GM19455 (cell line): ENCODE results near the gene TP63.

ENCODE experiments used
- ATAC-seq: cut with Tn5 transposase; IDR thresholded peaks from one replicate; pipeline ENCODE4 v1.9.1; 2021; ENCODE audit not compliant: unreplicated experiment

The TP63 gene

DNA sequence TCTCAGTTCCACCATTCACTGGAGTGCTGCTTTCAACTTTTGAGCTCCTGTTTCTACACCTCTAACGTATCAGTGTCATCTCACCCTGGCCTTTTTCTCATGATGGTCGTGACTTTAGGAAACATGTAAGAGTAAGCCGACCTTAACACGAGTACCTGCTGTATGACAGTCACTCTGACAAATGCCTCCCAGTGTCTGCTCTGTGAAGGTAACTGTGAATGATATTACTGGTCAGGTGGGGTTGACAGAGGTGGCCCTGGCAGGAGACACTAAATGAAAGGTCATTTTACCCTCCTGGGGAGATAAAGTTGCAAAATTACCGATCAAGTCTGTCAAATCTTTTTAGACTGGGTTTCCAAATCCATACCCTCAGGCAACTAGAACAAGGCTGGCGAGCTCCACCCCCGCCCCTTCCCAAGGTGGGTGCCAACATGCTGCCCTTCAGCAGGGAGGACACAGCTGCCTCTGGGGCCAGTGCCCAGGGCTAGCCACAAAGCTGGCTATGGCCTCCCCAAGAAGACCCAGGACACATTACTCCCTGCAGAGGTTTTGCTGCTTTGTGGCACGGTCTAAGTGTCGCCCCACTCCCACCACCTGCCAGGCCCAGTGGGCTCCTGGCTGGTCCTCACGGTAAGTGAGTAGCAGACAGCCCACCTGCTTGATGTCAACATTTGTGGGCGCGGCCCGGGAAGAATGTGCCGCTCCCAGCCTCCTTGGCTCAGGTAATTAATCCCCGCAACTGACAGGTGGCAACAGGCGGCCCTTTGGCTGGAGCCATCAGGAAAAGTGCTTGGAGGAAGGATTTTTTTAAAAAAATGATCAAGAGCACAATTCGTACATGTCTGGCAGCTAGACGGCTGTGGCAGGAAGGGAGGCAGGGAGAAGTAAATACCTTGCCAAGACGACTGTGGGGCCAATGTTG is 211.8 kb downstream of the TP63 start:
- no peak for ATAC-seq

DNA sequence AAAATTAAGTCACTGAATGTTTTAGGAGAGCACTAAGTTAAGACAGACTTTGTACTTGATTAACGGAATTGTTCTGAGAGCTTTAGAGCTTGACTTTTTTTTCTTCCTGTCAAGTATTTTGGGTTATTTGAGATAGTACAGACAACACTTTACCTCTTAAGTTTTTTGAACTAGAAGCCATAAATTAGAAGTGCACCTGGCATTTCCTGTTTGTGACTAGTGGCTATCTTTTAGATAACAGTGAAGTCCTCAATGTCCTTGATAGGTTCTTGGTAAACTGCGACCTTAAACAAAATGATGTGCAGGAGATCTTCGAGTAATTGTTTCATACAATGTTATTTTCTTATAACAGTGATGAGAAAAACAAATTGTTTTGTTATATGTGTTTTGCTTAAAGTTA is 213.9 kb downstream of the TP63 start:
- no peak for ATAC-seq

DNA sequence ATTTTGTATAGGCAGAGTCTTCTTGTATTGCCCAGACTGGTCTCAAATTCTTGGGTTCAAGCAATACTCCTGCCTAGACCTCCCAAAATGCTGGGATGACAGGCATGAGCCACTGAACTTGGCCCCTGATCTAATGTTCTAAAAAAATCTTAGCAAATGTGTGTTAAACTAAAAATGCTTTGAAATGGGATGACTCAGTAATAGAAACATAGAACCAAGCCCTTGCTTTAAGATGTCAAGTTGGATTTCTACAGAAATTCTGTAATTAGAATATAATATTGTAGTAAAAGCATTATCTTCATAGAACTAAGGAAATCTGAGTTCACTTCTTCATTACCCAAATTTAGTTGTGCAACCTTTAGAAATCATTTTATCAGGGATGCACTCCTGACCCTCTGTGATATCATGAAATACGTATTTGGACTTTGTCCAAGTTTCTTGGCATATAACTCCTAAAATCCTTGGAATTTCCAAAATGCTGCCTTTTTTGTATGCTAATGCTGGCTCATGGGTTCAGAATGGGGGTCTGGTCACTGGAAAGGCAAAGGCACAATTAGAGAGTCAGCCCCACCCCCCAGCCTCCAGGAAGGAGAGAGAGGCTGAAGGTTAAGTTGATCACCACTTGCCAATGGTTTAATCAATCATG is 217.3 kb downstream of the TP63 start:
- ATAC-seq = no peak

DNA sequence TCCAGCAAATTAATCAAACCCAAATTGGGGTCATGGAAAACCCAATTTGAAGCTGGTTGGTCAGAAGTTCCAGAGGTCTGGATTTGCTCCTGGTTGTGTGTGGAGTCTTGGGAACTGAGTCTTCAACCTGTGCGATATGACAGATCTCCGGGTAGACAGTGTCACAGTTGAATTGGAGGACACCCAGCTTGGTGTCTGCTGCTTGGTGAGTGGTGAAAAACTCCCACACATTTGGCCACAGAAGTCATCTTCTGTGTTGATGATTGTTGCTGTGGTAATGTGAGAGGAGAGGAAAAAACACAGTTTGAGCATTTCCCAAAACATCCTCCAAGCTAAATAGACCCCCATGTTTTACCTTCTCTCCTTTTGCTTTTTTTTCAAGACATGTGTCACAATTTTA is 218.1 kb downstream of the TP63 start:
- no peak for ATAC-seq

DNA sequence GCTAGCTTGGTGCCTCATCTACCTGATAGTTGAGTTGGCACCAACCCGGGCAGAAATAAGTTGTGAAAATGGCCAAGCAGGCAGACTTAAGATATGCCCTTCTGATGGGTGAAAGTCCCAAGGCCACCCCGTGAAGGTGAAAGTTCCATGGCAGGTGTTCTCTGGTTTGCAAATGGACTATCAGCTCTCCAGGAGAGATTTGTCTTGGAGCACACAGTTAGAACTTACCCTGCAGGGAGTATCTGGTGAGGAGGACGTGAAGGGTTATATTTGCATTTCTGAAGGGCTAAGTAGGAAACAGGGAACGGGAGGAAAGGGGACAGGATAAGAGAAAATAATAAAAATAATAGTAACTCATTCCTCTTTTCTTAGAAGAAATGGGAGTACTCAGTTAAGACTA is 220.5 kb downstream of the TP63 start:
- no peak for ATAC-seq

DNA sequence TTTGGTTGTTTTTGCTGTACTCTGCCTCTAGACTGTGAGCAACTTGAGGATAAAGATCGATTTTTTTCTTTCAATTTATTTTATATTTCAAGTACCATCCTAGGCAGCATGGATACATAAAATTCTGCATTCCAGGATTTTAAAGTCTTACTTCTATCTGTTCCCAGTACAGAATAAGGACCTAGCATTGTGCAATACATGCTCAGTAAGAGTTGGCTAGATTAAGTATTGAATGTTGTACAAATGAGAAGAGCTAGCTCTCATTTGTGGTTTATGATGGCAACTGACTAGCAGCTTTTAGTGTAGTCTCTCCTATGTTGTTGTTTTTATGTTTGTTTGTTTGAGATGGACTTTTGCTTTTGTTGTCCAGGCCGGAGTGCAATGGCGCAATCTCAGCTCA is 222.7 kb downstream of the TP63 start:
- ATAC-seq = no peak

DNA sequence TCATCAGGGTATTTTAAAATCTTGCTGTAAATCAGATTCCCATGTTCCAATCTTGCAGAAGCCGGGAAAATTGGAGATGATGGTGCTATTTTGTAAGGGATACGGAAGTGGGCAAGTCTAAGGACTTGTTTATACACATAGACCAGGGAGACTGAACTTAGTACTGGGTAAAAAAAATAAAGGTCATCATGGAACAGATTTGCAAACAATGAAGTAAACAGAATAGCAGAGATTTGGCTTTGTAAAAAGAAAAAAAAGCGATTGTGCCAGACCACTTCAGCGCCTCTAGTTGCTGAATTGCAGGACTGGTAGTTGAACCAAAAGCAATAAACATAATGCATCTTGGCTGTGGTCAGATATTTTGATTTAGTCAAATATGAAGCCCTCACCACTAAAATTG is 229.1 kb downstream of the TP63 start:
- ATAC-seq = no peak

DNA sequence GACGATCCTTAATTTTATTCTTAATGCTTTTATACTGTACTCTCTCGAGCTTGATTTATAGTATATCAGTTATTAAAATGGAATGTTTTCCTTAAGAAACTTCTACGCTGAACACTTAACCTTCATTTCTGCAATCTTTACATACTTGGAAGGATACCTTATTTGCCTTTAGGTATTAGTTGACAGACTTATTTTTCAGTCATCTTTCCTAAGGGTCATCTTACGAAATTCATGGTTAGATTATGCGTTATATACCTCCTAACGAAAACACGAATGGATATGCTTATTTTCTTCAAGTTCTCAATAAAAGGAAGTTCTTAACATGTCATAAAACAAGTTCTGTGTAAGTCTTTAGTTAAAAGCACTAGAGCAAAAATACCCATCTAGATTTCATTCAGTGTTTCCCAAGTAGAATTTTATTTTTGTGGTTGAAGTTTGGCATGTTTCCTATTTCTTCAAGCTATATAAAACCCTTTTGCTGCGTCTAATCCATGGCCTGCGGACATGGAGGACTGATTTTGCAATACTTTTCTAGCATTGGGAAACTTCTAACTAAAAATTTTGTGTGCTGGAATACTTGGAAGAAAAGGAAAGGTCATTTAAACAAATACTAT is 231.3 kb downstream of the TP63 start:
- no peak for ATAC-seq

DNA sequence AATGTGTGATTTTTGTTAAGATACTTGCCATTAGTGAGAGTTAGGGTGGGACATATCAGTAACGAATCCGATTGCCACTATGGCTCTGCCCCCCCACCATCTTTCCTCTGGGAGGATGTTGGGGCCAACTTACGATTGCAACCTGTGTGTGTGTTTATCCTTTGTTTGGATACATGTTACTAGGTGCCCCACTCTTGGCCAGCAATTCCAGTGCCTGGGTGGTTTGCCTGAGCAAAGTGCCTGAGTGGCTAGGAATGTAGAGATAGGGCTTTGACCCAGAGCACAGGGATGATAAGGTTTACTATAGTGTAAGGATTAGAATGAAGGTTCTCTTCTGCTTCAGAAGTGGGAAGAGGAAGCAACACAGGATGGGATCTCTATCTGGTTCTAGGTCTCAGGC is 231.8 kb downstream of the TP63 start:
- ATAC-seq = no peak

DNA sequence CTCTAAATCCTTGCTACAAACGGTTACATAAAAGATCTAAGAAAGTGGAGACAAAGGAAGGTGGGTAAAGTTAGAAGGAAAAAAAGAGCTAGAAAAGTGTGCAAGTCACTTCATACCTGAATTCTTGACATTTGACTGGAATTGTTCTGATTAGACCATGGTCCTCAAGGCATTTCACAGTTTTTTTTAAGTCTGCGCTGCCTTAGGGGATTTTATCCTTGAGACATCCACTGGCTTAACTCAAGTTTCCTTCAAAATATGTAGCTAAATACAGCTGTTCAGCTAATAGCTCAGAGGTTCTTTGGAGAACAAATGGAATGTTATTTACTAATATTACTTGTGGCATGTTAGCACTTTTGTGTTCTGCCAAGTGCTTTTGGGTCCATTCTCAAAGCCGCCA is 236.9 kb downstream of the TP63 start:
- no peak for ATAC-seq

DNA sequence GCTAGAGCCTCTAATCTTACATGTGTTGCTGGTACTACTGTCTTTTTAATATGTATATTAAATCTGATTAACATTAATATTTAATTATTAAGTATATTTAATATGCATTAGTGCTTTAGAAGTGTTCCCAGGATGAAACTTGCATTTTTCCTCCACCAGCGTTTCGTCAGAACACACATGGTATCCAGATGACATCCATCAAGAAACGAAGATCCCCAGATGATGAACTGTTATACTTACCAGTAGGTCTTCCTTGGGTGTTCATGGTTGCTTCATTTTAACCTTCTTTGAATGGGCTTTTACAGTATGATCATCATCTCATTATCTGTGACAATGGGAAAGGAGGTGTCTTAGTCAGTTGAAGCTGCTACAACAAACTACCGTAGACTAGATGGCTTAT is 238.0 kb downstream of the TP63 start:
- ATAC-seq = no peak

DNA sequence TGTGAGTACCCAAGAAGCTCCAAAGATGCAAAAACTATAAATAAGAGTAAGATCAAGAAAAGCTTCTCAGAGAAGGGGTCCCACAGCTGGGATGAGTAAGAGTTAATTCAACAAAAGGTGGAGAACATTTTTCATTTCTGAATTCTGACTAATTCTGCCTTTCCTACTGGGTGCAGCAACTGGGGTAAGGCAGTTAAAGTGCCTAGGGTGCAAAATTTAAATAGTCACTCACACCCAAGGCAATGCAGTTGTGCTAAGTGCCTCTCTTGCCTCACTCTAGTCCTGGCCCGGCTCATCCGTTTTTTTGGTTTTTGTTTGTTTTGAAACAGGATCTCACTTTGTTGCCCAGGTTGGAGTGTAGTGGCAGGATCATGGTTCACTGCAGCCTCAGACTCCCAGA is 240.2 kb downstream of the TP63 start:
- no peak for ATAC-seq

DNA sequence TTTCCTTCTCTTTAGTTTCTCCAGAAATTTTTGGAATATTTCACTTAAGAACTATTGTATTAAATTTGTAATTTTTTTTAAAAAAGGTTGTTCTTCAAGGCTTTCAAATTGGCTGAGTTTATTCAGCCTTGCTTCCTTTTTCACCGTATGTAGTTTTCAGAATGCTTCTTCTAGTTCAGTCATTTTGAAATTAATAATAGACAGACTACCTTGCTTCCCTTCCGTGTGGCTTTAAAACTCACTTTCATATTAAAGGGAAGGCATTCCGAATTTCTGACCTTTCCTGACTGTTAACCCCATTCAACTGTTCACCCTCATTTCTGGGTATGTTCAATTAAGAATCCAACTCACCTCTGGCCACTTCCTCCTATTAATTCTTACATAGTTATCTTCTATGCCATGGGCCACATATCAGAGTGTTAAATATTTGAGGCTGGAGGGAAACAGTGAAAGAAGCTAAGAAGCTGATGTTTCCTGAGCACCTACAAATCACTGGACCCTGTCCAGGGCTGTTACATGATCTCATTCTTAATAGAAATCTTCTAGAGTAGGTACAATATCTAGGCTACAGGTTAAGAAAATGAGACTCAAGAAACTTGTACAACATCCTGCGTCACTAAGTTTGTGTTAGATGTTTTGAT is 252.0 kb downstream of the TP63 start:
- ATAC-seq = no peak

DNA sequence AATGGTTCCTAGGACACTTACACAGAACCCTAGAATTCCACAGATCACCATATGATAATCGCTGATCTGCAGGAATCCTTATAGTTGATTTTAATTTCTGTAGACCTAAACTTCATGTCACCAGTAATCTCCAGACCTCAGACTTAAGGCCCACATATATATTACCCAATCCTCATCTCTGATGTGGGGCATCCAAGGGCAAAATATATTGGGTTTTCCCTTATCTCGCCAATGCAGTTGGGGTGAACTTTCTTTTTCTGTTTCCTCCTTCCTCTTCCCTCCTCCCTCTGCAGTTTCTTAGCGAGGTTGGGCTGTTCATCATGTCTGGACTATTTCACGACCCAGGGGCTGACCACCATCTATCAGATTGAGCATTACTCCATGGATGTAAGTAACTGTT is 259.3 kb downstream of the TP63 start:
- ATAC-seq = no peak

DNA sequence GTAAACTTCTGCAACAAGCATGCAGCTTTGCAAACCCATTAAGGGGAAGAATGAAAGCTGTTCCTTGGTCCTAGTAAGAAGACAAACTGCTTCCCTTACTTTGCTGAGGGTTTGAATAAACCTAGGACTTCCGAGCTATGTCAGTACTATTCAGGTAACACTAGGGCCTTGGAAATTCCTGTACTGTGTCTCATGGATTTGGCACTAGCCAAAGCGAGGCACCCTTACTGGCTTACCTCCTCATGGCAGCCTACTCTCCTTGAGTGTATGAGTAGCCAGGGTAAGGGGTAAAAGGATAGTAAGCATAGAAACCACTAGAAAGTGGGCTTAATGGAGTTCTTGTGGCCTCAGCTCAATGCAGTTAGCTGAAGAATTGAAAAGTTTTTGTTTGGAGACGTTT is 265.3 kb downstream of the TP63 start:
- ATAC-seq = no peak

DNA sequence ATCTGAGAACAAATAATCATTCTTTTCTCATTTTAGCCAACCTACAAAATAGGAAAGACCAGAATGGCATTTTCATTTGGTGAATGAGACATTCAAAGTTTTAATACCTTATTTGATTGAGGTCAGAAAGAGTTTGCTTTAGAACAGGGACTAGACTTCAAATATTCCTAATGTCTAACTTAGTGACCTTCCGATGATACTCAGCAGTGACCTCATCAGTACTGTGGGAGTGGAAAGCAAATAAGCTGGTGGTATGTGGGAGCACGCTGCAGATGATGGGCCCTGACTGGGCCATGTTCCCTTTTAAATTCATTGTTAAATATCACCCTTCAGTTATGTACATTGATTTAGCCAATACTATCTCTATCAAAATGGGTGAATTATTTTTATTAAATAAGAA is 266.2 kb downstream of the TP63 start:
- no peak for ATAC-seq

DNA sequence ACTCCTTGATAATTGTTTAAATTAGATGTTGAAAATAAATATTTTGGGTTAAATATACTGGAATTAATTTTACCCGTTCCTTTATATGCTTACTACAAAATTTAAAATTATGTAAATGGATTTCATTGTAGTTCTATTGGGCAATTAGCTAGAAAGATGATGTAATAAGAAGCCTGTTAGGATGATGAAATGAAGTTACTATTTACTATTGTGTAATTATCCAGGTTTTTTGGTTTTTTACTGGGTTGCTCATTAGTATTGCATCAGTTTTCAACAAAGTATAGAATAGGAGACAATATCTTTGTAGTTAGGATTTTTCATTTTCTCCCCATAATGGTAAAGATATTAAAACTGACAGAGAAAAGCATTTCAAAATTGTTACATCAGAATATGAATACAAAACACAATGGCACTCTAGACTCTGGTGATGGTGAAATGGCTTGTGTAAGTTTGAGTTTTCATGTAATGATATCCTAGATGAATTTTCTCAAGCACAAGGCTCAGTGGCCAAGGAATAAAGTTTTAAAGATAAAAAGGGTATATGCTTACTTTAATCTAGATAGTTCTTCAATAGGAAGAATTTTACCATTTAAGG is 267.5 kb downstream of the TP63 start:
- no peak for ATAC-seq

DNA sequence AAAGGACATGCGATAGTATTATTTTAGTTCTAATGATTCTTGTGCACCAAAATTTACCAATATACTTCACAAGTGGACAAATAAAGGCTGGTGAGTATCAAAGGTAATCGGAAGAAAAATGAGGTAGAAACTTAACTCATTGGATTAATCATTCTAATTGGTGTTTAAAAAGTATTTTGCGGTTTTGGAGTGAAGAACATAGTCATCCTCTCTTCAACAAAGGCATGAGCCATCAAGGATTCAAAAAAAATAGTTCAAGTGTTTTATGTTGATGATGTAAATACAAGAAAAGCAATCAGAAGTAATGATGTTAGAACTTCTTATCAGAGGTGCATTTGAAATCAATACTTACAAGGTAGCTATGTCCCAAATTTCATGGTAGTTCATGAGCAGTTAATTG is 268.0 kb downstream of the TP63 start:
- no peak for ATAC-seq

DNA sequence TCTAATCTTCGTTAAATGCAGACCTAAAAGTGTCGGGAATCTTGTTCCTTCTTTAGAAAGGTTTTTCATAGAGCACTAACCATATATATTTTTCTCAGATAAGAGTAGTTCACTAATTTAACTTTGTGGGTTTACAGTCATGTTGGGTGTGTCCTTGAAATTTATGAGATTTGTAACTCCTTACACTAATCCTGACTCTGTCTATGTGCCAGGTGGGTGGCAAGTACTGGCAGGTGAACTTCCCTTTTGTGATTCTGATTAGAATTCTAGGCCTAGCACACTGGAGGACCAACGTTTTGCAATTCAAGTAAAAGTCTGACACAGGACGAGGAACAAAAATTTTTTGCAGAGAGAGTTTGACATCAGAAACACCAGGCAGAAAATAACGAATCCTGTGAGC is 269.4 kb downstream of the TP63 start:
- no peak for ATAC-seq

DNA sequence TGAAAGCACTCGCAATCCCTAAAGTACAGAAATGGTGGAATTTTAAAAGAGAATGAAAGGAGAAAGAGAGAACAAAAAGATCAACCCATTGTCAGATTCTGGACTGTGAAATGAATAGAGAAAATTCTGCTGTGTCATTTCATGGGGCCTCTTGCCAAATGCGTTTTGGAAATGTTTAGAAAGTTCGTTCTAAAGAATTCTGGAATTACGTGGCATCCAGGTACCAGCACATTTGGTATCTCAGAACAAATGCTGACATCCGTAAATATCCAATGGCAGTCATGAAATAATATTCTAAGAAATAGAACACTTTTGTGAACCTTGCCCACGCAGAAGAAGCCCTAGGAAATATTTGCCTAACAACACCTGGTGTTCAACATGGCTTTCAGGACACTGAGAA is 270.3 kb downstream of the TP63 start:
- no peak for ATAC-seq
